RWPE2 (cell line): Measurements from ENCODE around the gene DOK1.

Experiments used
- ATAC-seq: fragments of 200-7000 bp; cut with Tn5 transposase; 3 replicates; pipeline ENCODE4 v1.9.1; 2021; ENCODE audit warnings: low read depth
- DNase-seq: peaks from one replicate; pipeline ENCODE4 v3.0.0-alpha.2; 2020; ENCODE audit warnings: low spot score
- H3K27ac ChIP-seq: fragments of 450-650 bp; 2 replicates; pipeline ENCODE4 v1.5.1; 2017; ENCODE audit warnings: mild to moderate bottlenecking; ENCODE audit not compliant: poor library complexity, severe bottlenecking
- H3K27me3 ChIP-seq: fragments of 250-450 bp; sonication (Bioruptor Pico); 2 replicates; pipeline ENCODE4 v1.5.1; 2021; ENCODE audit warnings: mild to moderate bottlenecking, moderate library complexity; ENCODE audit not compliant: insufficient read depth, poor library complexity, severe bottlenecking
- H3K36me3 ChIP-seq: fragments of 250-450 bp; sonication (Bioruptor Pico); 2 replicates; pipeline ENCODE4 v1.5.1; 2020; ENCODE audit warnings: low read depth, mild to moderate bottlenecking, moderate library complexity
- H3K4me1 ChIP-seq: fragments of 250-450 bp; sonication (Bioruptor Pico); 2 replicates; pipeline ENCODE4 v1.5.1; 2021; ENCODE audit warnings: mild to moderate bottlenecking, moderate library complexity; ENCODE audit not compliant: insufficient read depth, poor library complexity, severe bottlenecking
- H3K4me3 ChIP-seq: fragments of 250-450 bp; sonication (Bioruptor Pico); 2 replicates; pipeline ENCODE4 v1.5.1; 2021; ENCODE audit warnings: mild to moderate bottlenecking, moderate library complexity; ENCODE audit not compliant: severe bottlenecking
- H3K9me3 ChIP-seq: fragments of 250-450 bp; sonication (Bioruptor Pico); 2 replicates; pipeline ENCODE4 v1.5.1; 2021; ENCODE audit warnings: mild to moderate bottlenecking, moderate library complexity; ENCODE audit not compliant: severe bottlenecking
- TF ChIP-seq, protein P1 (sequence below): fragments of 450-650 bp; IDR thresholded peaks from one replicate; pipeline ENCODE4 v1.5.1; 2017; ENCODE audit warnings: mild to moderate bottlenecking, moderate library complexity; ENCODE audit not compliant: poor library complexity, severe bottlenecking

DOK1 gene

DNA sequence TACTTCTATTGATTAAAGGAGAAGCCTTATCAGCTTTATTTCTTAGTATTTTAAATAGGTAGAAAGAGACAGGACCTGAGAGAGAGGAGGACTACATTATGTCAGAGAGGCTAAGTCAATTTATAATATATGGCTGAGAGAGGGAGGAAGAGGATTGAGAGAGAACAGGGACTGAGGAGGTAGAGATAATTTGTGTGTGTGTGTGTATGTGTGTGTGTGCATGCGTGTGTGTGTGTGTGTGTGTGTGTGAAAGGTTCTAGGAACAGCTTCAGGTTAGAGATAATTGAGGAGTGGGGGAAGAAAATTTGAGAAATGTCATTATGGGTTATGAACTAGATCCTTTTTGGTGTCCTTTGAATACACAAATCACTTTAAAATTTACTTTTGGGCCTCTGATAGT lies 15.2 kb downstream of the DOK1 start:
- no peak overlapping the region for H3K4me3 ChIP-seq
- peaks cover 40% of the 10 kb centered on the region for H3K4me1 ChIP-seq
- TF ChIP-seq, protein P1, sequence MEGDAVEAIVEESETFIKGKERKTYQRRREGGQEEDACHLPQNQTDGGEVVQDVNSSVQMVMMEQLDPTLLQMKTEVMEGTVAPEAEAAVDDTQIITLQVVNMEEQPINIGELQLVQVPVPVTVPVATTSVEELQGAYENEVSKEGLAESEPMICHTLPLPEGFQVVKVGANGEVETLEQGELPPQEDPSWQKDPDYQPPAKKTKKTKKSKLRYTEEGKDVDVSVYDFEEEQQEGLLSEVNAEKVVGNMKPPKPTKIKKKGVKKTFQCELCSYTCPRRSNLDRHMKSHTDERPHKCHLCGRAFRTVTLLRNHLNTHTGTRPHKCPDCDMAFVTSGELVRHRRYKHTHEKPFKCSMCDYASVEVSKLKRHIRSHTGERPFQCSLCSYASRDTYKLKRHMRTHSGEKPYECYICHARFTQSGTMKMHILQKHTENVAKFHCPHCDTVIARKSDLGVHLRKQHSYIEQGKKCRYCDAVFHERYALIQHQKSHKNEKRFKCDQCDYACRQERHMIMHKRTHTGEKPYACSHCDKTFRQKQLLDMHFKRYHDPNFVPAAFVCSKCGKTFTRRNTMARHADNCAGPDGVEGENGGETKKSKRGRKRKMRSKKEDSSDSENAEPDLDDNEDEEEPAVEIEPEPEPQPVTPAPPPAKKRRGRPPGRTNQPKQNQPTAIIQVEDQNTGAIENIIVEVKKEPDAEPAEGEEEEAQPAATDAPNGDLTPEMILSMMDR, result no peak
- H3K36me3 ChIP-seq, result no peaks in the 10 kb centered on the region
- ATAC-seq (no peak), DNase-seq (no peak)
- H3K27ac ChIP-seq, result no peak overlapping the region
- H3K27me3 ChIP-seq, result no peaks in the 10 kb centered on the region
- H3K9me3 ChIP-seq, result no peaks in the 10 kb centered on the region

DNA sequence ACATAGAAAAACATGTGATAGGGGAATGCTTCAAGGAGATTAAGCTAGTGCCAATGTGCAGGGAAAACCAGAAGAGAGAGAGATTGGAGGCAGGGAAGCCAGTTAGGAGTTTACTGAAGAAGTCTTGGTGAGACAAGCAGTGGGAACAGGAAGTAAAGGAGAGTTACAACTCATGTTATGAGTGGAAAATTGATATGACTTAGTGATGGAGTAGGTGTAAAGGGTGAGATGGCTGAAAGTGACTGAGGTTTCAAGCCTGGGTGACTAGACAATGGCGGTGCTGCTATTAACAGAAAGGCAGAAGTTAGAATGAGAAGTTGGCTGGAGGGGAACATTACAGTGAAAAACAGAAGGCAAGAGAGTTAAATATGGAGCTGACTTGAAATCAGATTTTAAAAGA lies 16.5 kb downstream of the DOK1 start:
- H3K27ac ChIP-seq, result no peak overlapping the region
- ATAC-seq (no peak), DNase-seq (no peak)
- H3K9me3 ChIP-seq, result no peaks in the 10 kb centered on the region
- H3K27me3 ChIP-seq, result no peaks in the 10 kb centered on the region
- peaks cover 38% of the 10 kb centered on the region for H3K4me1 ChIP-seq
- H3K36me3 ChIP-seq, result no peaks in the 10 kb centered on the region
- H3K4me3 ChIP-seq, result no peak overlapping the region
- TF ChIP-seq, protein P1, result no peak

DNA sequence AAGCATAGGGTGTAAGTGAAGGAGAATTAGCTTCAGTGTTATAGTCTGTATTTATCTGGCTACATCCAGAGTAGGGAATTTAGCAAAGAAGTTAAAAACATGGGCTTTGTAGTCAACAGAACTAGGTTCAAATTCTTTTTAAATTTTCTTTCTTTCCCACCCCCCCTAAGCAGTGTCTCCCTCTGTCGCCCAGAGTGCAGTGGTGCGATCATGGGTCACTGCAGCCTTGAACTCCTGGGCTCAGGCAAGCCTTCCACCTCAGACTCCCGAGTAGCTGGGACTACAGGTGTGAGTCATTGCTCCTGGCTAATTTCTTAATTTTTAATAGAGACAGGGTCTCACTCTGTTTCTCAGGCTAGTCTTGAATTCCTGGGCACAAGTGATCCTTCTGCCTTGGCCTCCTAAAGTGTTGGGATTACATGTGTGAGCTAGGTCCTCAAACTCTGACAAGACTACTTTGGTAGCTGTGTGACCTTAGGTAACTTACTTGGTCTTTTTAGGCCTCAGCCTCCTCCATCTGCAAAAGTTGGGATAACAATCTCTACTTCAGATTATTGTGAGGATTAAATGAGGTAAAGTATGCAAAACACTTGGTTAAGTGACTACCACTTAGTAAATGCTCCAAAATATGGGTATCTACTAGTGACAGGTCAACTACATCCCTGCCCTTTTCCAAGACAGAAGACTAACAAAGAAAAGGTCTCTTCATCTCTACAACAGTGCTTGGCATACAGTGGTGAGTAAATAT lies 17.8 kb downstream of the DOK1 start:
- TF ChIP-seq, protein P1, result no peak
- Histone ChIP-seq H3K27ac (peak overlapping the region; percentile 89), H3K36me3 (no peaks in the 10 kb centered on the region), H3K27me3 (no peaks in the 10 kb centered on the region), H3K9me3 (no peaks in the 10 kb centered on the region), H3K4me3 (no peak overlapping the region), H3K4me1 (peaks cover 28% of the 10 kb centered on the region)
- DNase-seq (no peak), ATAC-seq (no peak)

DNA sequence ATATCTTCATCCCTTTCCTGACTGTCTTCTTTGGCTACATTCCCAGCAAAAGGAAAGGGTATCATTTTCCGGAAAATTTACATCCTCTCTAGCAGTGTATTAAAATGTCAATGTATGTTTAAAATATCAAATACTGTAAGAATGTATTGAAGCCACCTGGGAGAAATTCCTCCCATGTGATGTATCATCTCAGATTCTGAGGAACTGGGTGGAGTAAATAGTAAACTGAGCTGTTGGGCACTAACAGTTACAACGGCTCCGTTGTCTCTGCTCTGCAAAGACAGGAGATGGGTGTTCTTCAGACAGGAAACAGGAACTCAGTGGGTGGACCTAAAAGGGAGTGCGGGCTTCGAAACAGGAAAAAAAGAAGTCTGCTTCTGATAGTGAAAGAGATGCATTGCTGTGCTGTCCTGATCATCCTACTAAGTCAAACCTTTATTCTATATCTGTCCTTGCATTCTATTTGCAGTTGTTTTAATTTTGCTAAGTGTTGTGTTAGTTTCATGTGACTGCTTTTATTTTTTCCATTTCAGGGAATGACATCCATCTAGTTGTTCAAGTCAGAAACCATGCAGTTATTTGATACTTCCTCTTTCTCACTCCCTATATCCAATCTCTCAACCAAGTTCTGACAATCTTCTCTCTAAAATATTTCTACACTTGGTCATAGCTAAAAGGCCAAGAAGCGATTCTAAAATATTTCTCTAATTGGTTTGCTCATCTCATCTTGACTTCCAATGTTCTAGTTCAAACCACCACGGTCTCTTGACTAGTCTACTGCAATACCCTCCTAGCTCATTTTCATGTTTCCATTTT lies 19.4 kb downstream of the DOK1 start:
- DNase-seq (no peak), ATAC-seq (peak; percentile 98)
- H3K27me3 ChIP-seq, result no peaks in the 10 kb centered on the region
- no peaks in the 10 kb centered on the region for H3K36me3 ChIP-seq
- H3K9me3 ChIP-seq, result no peaks in the 10 kb centered on the region
- peak overlapping the region; percentile 89 for H3K27ac ChIP-seq
- peaks cover 14% of the 10 kb centered on the region for H3K4me1 ChIP-seq
- no peak overlapping the region for H3K4me3 ChIP-seq
- TF ChIP-seq, protein P1, result no peak
